DOHH2 (cell line): Measurements from ENCODE around the gene ECT2.
"Not testable (repeated sequence)": the region's sequence is repeated elsewhere in the genome, so short reads cannot be mapped to it uniquely, and the experiment has no call there.

Source experiments
- H3F3A ChIP-seq: fragments of 200-600 bp; sonication (generic), shearing (Covaris generic); 2 replicates; pipeline ENCODE4 v1.6.0; 2016; ENCODE audit warnings: antibody characterized with exemption, mild to moderate bottlenecking; ENCODE audit not compliant: control insufficient read depth, insufficient read depth
- H3K27ac ChIP-seq: fragments of 200-600 bp; sonication (generic); 2 replicates; pipeline ENCODE4 v1.5.1; 2014; ENCODE audit warnings: low read depth, mild to moderate bottlenecking, low read length, moderate library complexity
- H3K27me3 ChIP-seq: fragments of 200-600 bp; sonication (generic); 2 replicates; pipeline ENCODE4 v1.6.1; 2014; ENCODE audit warnings: mild to moderate bottlenecking, low read length, mixed read lengths; ENCODE audit not compliant: control insufficient read depth
- H3K36me3 ChIP-seq: fragments of 200-600 bp; sonication (generic); 2 replicates; pipeline ENCODE4 v1.6.1; 2014; ENCODE audit warnings: mild to moderate bottlenecking, low read length, moderate library complexity, mixed read lengths; ENCODE audit not compliant: control insufficient read depth
- H3K4me1 ChIP-seq: fragments of 200-600 bp; sonication (generic); 2 replicates; pipeline ENCODE4 v1.6.1; 2014; ENCODE audit warnings: mild to moderate bottlenecking, low read length, mixed read lengths; ENCODE audit not compliant: control insufficient read depth
- H3K4me2 ChIP-seq: fragments of 200-600 bp; sonication (generic); 2 replicates; pipeline ENCODE4 v1.6.0; 2014; ENCODE audit warnings: mild to moderate bottlenecking, low read length, moderate library complexity
- H3K4me3 ChIP-seq: fragments of 200-600 bp; sonication (generic); 2 replicates; pipeline ENCODE4 v1.5.1; 2014; ENCODE audit warnings: mild to moderate bottlenecking, low read length, mixed read lengths
- H3K79me2 ChIP-seq: fragments of 200-600 bp; sonication (generic); 2 replicates; pipeline ENCODE4 v1.6.1; 2014; ENCODE audit warnings: mild to moderate bottlenecking, low read length, mixed read lengths; ENCODE audit not compliant: control insufficient read depth
- H3K9me2 ChIP-seq: fragments of 200-600 bp; sonication (generic); replicated peaks from 2 replicates; pipeline ENCODE4 v1.6.1; 2014; ENCODE audit warnings: mild to moderate bottlenecking, low read length, mixed read lengths; ENCODE audit not compliant: control insufficient read depth
- H3K9me3 ChIP-seq: fragments of 200-600 bp; sonication (generic); 2 replicates; pipeline ENCODE4 v1.6.1; 2014; ENCODE audit warnings: antibody characterized with exemption, low read length, mixed read lengths; ENCODE audit not compliant: control insufficient read depth, insufficient read depth
- H4K20me1 ChIP-seq: fragments of 200-600 bp; sonication (generic); 2 replicates; pipeline ENCODE4 v1.6.0; 2014; ENCODE audit warnings: low read depth, mild to moderate bottlenecking, antibody characterized with exemption, low read length, moderate library complexity; ENCODE audit not compliant: control insufficient read depth, insufficient read depth
- CTCF ChIP-seq: fragments of 200-600 bp; sonication (generic); IDR thresholded peaks from one replicate; pipeline ENCODE4 v1.5.1; 2014; ENCODE audit warnings: antibody characterized with exemption, mild to moderate bottlenecking, low read depth, low read length; ENCODE audit not compliant: poor library complexity, severe bottlenecking
- EZH2phosphoT487 ChIP-seq: fragments of 200-600 bp; sonication (generic); IDR thresholded peaks from 2 replicates; pipeline ENCODE4 v1.6.1; 2017; ENCODE audit warnings: borderline replicate concordance, mild to moderate bottlenecking, antibody characterized with exemption, low read length, moderate library complexity, mixed read lengths

Gene ECT2

GRCh38 chr3:172702256-172702655 lies 48.3 kb upstream of the ECT2 start:
- H3K4me1 ChIP-seq, result no peaks in the 10 kb centered on the region
- no peak overlapping the region for H3K27ac ChIP-seq
- TF ChIP-seq CTCF (no peak), EZH2phosphoT487 (no peak)
- H3K9me3 ChIP-seq, result no peaks in the 10 kb centered on the region
- no peaks in the 10 kb centered on the region for H3F3A ChIP-seq
- no peaks in the 10 kb centered on the region for H3K9me2 ChIP-seq
- no peaks in the 10 kb centered on the region for H3K36me3 ChIP-seq
- H3K79me2 ChIP-seq, result 0 out of 2 replicates have a peak, but pooled peaks cover 5% of the 10 kb centered on the region
- no peak overlapping the region for H3K4me2 ChIP-seq
- H3K4me3 ChIP-seq, result no peak overlapping the region
- no peaks in the 10 kb centered on the region for H3K27me3 ChIP-seq
- 0 out of 2 replicates have a peak, but pooled peaks cover 3% of the 10 kb centered on the region for H4K20me1 ChIP-seq

DNA sequence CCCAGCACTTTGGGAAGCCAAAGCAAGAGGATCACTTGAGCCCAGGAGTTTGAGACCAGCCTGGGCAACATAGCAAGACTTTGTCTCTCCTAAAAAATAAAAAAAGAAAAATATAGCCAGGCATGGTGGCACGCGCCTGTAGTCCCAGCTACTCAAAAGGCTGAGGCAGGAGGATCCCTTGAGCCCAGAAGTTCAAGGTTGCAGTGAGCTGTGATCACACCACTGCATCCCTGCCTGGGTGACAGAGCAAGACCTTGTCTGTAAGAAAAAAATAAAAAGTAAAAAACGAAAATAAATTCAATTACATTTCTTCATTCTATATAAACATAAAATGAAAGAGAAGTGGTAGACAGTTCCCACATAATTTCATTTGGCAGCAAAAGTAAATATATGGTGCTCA lies 47.8 kb upstream of the ECT2 start:
- not testable (repeated sequence) for H3K4me2 ChIP-seq, H3K4me1 ChIP-seq, H3K9me2 ChIP-seq, H3K4me3 ChIP-seq, H3K27ac ChIP-seq, H3K27me3 ChIP-seq, H3K79me2 ChIP-seq, H3K9me3 ChIP-seq, H3K36me3 ChIP-seq, H3F3A ChIP-seq, H4K20me1 ChIP-seq

GRCh38 chr3:172704001-172704400 lies 46.5 kb upstream of the ECT2 start:
- peaks cover 1% of the 10 kb centered on the region for H3K4me1 ChIP-seq
- H3K4me2 ChIP-seq, result no peak overlapping the region
- H3F3A ChIP-seq, result no peaks in the 10 kb centered on the region
- H3K36me3 ChIP-seq, result no peaks in the 10 kb centered on the region
- TF ChIP-seq CTCF (no peak), EZH2phosphoT487 (no peak)
- H4K20me1 ChIP-seq, result 0 out of 2 replicates have a peak, but pooled peaks cover 3% of the 10 kb centered on the region
- H3K4me3 ChIP-seq, result no peak overlapping the region
- H3K27ac ChIP-seq, result no peak overlapping the region
- no peaks in the 10 kb centered on the region for H3K27me3 ChIP-seq
- no peaks in the 10 kb centered on the region for H3K9me2 ChIP-seq
- H3K9me3 ChIP-seq, result no peaks in the 10 kb centered on the region
- peaks cover 10% of the 10 kb centered on the region; the same call in 1 of the 2 replicates for H3K79me2 ChIP-seq

DNA sequence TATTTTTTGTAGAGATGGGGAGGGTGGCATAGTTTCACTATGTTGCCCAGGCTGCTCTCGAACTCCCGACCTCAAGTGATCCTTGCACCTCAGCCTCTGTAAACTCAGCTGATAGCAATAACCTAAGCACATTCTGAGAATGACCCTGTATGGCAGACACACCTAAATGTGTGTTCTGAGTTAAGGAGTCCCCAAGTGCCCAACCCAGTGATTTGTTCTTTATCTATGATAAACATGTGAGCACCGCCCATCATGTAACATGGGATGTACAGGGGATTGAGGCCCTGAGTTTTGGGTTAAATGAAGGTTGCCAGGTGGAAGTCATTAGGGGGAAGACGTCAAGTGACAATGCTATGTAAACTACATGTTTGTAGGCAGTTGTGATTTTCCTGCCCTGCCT lies 45.4 kb upstream of the ECT2 start:
- Histone ChIP-seq H3K4me2 (no peak overlapping the region), H4K20me1 (peaks cover 3% of the 10 kb centered on the region; the same call in 1 of the 2 replicates), H3K9me3 (no peaks in the 10 kb centered on the region), H3K4me1 (peaks cover 13% of the 10 kb centered on the region), H3K27me3 (no peaks in the 10 kb centered on the region), H3K79me2 (peaks cover 22% of the 10 kb centered on the region), H3F3A (peaks cover 4% of the 10 kb centered on the region; the same call in 1 of the 2 replicates), H3K27ac (no peak overlapping the region), H3K4me3 (no peak overlapping the region), H3K9me2 (no peaks in the 10 kb centered on the region), H3K36me3 (no peaks in the 10 kb centered on the region)
- TF ChIP-seq EZH2phosphoT487 (no peak), CTCF (no peak)
